Measurements from ENCODE around the gene FAM216A. TPM values are rescaled to one million over a fixed set of nuclear protein-coding genes. Genes with fewer than 3 reads are reported as not detected.

Gene FAM216A
- total and polyA plus RNA-seq, 8 donors = 0.37 to 2.8 (median 1.2) TPM

DNA sequence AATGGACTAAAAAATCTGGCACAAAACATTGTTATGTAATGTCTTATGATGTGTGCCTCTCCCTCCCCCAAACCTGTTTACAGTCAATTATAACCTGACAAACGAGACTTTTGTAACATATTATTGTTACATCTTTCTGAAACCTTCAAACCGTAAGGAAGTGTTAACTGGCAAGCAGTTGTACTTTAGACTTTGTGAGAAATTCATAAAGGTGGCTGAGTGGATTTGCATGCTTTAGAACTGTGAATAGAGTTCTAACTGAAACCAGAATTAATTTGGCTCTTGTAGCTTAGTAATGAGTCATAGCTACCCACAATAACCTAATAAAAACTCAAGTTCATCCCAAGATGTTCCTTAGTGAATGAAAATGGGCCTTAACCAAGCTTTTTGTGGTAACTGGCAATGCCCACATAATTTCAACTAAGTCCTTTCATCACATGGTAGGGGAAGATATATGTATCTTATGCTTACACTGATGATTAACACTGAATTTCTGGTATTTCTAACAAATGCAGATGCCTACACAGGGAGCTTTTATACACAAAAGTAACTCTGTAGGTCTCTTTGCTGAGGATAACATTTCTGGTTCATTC lies 63.2 kb downstream of the FAM216A start:
- peak; percentile 91 for FAIRE-seq
- Histone ChIP-seq H3K27ac (no peak overlapping the region), H3K9me3 (no peaks in the 10 kb centered on the region), H3K36me3 (peaks cover 0 to 12% (median 6%) of the 10 kb centered on the region in 3 donors), H3K27me3 (no peaks in the 10 kb centered on the region), H3K4me3 (no peak overlapping the region), H3K4me1 (peaks cover 0 to 5% (median 0%) of the 10 kb centered on the region in 3 donors)
- TF ChIP-seq, protein P1, sequence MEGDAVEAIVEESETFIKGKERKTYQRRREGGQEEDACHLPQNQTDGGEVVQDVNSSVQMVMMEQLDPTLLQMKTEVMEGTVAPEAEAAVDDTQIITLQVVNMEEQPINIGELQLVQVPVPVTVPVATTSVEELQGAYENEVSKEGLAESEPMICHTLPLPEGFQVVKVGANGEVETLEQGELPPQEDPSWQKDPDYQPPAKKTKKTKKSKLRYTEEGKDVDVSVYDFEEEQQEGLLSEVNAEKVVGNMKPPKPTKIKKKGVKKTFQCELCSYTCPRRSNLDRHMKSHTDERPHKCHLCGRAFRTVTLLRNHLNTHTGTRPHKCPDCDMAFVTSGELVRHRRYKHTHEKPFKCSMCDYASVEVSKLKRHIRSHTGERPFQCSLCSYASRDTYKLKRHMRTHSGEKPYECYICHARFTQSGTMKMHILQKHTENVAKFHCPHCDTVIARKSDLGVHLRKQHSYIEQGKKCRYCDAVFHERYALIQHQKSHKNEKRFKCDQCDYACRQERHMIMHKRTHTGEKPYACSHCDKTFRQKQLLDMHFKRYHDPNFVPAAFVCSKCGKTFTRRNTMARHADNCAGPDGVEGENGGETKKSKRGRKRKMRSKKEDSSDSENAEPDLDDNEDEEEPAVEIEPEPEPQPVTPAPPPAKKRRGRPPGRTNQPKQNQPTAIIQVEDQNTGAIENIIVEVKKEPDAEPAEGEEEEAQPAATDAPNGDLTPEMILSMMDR (IDR thresholded peaks at IDR 0.05) = no peak
- intact Hi-C loops (cut with DNase I) = no loop called here
- WGBS, 2 donors = 29 to 33% methylated on average over 2 of the region's 2 CpGs
- ATAC-seq = peak in 2 of 4 donors; percentile 24 to 55
- DNase-seq = no peak

DNA sequence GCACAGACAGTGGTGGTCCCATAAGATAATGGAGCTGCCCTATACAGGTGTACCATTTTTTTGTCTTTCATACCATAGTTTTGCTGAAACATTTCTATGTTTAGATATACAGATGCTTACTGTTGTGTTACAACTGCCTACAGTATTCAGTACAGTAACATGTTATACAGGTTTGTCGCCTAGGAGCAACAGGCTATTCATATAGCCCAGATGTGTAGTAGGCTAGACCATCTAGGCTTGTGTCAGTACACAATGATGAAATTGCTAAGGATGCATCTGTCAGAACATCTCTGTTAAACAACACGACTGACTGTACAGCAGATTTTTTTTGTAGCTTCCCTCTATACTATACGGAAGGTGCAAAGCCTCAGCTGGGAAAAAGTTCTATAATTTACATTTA lies 64.0 kb downstream of the FAM216A start:
- H3K36me3 ChIP-seq = peaks cover 0 to 12% (median 7%) of the 10 kb centered on the region in 3 donors
- H3K27me3 ChIP-seq = no peaks in the 10 kb centered on the region
- intact Hi-C loops (cut with DNase I) = no loop called here
- 82 to 86% methylated on average over 3 of the region's 3 CpGs for WGBS, 2 donors
- no peak overlapping the region for H3K4me3 ChIP-seq
- no peak overlapping the region for H3K27ac ChIP-seq
- H3K4me1 ChIP-seq = peaks cover 0 to 5% (median 0%) of the 10 kb centered on the region in 3 donors
- TF ChIP-seq, protein P1 (IDR thresholded peaks at IDR 0.05) = no peak
- H3K9me3 ChIP-seq = no peaks in the 10 kb centered on the region
- FAIRE-seq (no peak), DNase-seq (no peak), ATAC-seq (no peak)

DNA sequence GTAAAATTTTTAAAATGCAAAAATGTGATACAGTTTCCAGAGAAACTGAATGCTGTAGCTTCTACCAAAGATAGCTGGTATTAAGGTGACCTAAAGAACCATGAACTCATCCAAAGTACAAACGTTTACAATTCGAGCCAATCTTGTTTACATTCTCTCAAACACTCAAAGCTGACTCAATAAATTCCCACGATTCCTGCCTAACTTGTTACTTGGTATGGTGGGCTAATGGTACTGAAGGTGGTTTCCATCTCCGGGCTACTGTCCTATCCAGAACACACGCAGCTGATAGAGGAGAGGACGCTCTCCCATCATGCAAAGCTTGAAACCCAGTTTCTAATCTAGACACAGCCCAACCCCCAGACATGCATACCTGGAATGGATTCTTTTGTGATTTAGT lies 65.0 kb downstream of the FAM216A start:
- no peak for FAIRE-seq
- no peak overlapping the region for H3K27ac ChIP-seq
- peaks cover 0 to 20% (median 7%) of the 10 kb centered on the region in 3 donors for H3K36me3 ChIP-seq
- peak in 3 of 4 donors; percentile 44 to 74 (median 48) for ATAC-seq
- peaks cover 0 to 5% (median 0%) of the 10 kb centered on the region in 3 donors for H3K4me1 ChIP-seq
- H3K9me3 ChIP-seq = no peaks in the 10 kb centered on the region
- no peak overlapping the region for H3K4me3 ChIP-seq
- intact Hi-C loops (cut with DNase I) = no loop called here
- DNase-seq = no peak
- TF ChIP-seq, protein P1 (IDR thresholded peaks at IDR 0.05) = no peak
- no peaks in the 10 kb centered on the region for H3K27me3 ChIP-seq
- 27 to 29% methylated on average over 6 of the region's 6 CpGs for WGBS, 2 donors

DNA sequence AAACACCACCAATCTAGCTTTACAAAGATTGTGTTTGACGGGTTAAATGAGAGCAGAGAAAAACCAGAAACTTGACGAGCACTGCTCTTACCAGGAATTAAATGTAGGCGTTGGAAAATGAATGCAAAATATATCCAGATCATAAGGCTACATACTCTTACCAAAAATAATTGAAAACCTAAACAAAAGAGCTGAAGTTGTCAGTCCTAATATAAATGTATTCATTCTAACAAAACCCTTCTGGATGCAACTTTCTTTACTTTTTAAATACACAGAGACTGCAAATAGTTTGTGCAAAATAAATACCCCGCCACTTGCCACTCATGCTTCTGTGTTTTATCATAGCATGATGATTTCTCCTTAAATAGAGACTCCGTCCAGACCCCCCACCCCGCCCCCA lies 66.2 kb downstream of the FAM216A start:
- H3K9me3 ChIP-seq = no peaks in the 10 kb centered on the region
- TF ChIP-seq, protein P1 (IDR thresholded peaks at IDR 0.05) = no peak
- intact Hi-C loops (cut with DNase I) = no loop called here
- no peak for ATAC-seq
- no peaks in the 10 kb centered on the region for H3K27me3 ChIP-seq
- peaks cover 6 to 21% (median 7%) of the 10 kb centered on the region in 3 donors for H3K36me3 ChIP-seq
- WGBS, 2 donors = 89 to 91% methylated on average over 6 of the region's 6 CpGs
- no peak overlapping the region for H3K27ac ChIP-seq
- peaks cover 0 to 5% (median 0%) of the 10 kb centered on the region in 3 donors for H3K4me1 ChIP-seq
- DNase-seq = no peak
- H3K4me3 ChIP-seq = no peak overlapping the region
- no peak for FAIRE-seq
